Neural progenitor cell (in vitro differentiated cells): ENCODE results near the gene NIBAN1.

Experiments
- CTCF ChIP-seq: fragments of 200-600 bp; sonication (generic); IDR thresholded peaks from 2 replicates; pipeline ENCODE4 v1.5.1; 2017; ENCODE audit warnings: antibody characterized with exemption, mild to moderate bottlenecking
- EZH2 ChIP-seq: fragments of 200-600 bp; sonication (generic); IDR thresholded peaks from 2 replicates; pipeline ENCODE4 v1.6.1; 2017; ENCODE audit warnings: antibody characterized with exemption, mild to moderate bottlenecking, moderate library complexity

DNA sequence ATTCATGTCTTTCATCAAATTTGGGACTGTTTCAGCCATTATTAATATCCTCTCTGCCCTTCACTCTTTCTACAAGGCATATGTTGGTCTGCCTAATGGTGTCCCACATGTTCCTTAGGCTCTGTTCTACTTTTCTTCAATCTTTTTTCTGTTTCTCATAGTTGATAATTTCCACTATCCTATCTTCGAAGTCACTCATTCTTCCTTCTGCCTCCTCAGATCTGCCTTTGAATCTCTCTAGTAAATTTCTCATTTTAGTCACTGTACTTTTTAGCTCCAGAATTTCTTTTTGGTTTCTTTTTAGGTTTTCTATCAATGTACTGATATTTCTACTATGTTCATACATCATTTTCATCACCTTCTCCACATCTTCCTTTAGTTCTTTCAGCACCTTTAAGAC, 20.0 kb upstream of the NIBAN1 start:
- TF ChIP-seq EZH2 (no peak), CTCF (no peak)
